ENCODE data around the gene ATP2A3. TPM values are rescaled to one million over a fixed set of nuclear protein-coding genes. Genes with fewer than 3 reads are reported as not detected.

ATP2A3 gene
- total RNA-seq, 2 donors from 2014 or later = 108 to 109 TPM

GRCh38 chr17:3963237-3964201, 718 bp downstream of the ATP2A3 start:
- H3K27me3 Mint-ChIP-seq (ENCODE audit: low read depth) = no peaks in the 10 kb centered on the region
- H3K4me3 Mint-ChIP-seq = peak overlapping the region; percentile 83 to 91

GRCh38 chr17:3962965-3963236, 1.3 kb downstream of the ATP2A3 start:
- no peaks in the 10 kb centered on the region for H3K9me3 Mint-ChIP-seq
- H3K4me3 Mint-ChIP-seq = peak overlapping the region; percentile 83 to 91
- H3K36me3 Mint-ChIP-seq (ENCODE audit: insufficient read depth in 2 of 2) = peaks cover 0 to 1% of the 10 kb centered on the region in 2 donors

More at GRCh38 chr17:3963237-3964201, 718 bp downstream of the ATP2A3 start:
- peak overlapping the region; percentile 75 for H3K27ac Mint-ChIP-seq
- no peaks in the 10 kb centered on the region for H3K9me3 Mint-ChIP-seq
- H3K4me1 Mint-ChIP-seq (ENCODE audit: low read depth) = peaks cover 53% of the 10 kb centered on the region
- DNase-seq = peak; percentile 66 to 68
- H3K36me3 Mint-ChIP-seq (ENCODE audit: insufficient read depth in 2 of 2) = peaks cover 0 to 1% of the 10 kb centered on the region in 2 donors
- ATAC-seq (replicated peaks in 1 of 2) = peak; percentile 35 to 42

GRCh38 chr17:3962217-3962964, 1.8 kb downstream of the ATP2A3 start:
- Mint-ChIP-seq H3K9me3 (no peaks in the 10 kb centered on the region), H3K4me1 (ENCODE audit: low read depth) (peaks cover 57% of the 10 kb centered on the region), H3K36me3 (ENCODE audit: insufficient read depth in 2 of 2) (peaks cover 0 to 1% of the 10 kb centered on the region in 2 donors), H3K27me3 (ENCODE audit: low read depth) (no peaks in the 10 kb centered on the region), H3K4me3 (peak overlapping the region; percentile 83 to 91), H3K27ac (peak overlapping the region; percentile 45)
- no peak for ATAC-seq (replicated peaks in 1 of 2)
- no peak for DNase-seq

More at GRCh38 chr17:3962965-3963236, 1.3 kb downstream of the ATP2A3 start:
- DNase-seq = no peak
- Mint-ChIP-seq H3K4me1 (ENCODE audit: low read depth) (peaks cover 52% of the 10 kb centered on the region), H3K27ac (no peak overlapping the region), H3K27me3 (ENCODE audit: low read depth) (no peaks in the 10 kb centered on the region)
- no peak for ATAC-seq (replicated peaks in 1 of 2)

GRCh38 chr17:3961564-3962047, 2.6 kb downstream of the ATP2A3 start:
- H3K4me3 Mint-ChIP-seq = peak overlapping the region; percentile 83 to 91
- H3K36me3 Mint-ChIP-seq (ENCODE audit: insufficient read depth in 2 of 2) = peaks cover 0 to 1% of the 10 kb centered on the region in 2 donors
- peak; percentile 29 to 45 for DNase-seq
- H3K27ac Mint-ChIP-seq = no peak overlapping the region
- H3K4me1 Mint-ChIP-seq (ENCODE audit: low read depth) = peaks cover 65% of the 10 kb centered on the region
- no peaks in the 10 kb centered on the region for H3K9me3 Mint-ChIP-seq
- no peaks in the 10 kb centered on the region for H3K27me3 Mint-ChIP-seq (ENCODE audit: low read depth)
- peak in 1 of 2 donors; percentile 4 for ATAC-seq (replicated peaks in 1 of 2)

- no peaks in the 10 kb centered on the region for H3K9me3 Mint-ChIP-seq
- H3K27me3 Mint-ChIP-seq (ENCODE audit: low read depth) = no peaks in the 10 kb centered on the region
- ATAC-seq (replicated peaks in 1 of 2) (no peak), DNase-seq (no peak)
- peaks cover 0 to 1% of the 10 kb centered on the region in 2 donors for H3K36me3 Mint-ChIP-seq (ENCODE audit: insufficient read depth in 2 of 2)
- peak overlapping the region; percentile 82 for H3K27ac Mint-ChIP-seq
- H3K4me1 Mint-ChIP-seq (ENCODE audit: low read depth) = peaks cover 68% of the 10 kb centered on the region
- peak overlapping the region; percentile 41 to 52 for H3K4me3 Mint-ChIP-seq
Observed at GRCh38 chr17:3960764-3961163, 3.5 kb downstream of the ATP2A3 start.

GRCh38 chr17:3959921-3960601, 4.2 kb downstream of the ATP2A3 start:
- DNase-seq (no peak), ATAC-seq (replicated peaks in 1 of 2) (no peak)
- Mint-ChIP-seq H3K9me3 (no peaks in the 10 kb centered on the region), H3K27me3 (ENCODE audit: low read depth) (no peaks in the 10 kb centered on the region), H3K36me3 (ENCODE audit: insufficient read depth in 2 of 2) (peaks cover 0 to 1% of the 10 kb centered on the region in 2 donors), H3K4me3 (peak overlapping the region; percentile 41 to 52), H3K4me1 (ENCODE audit: low read depth) (peaks cover 62% of the 10 kb centered on the region), H3K27ac (peak overlapping the region; percentile 82)

- ATAC-seq (replicated peaks in 1 of 2) = no peak
- H3K4me3 Mint-ChIP-seq = no peak overlapping the region
- H3K9me3 Mint-ChIP-seq = no peaks in the 10 kb centered on the region
- H3K36me3 Mint-ChIP-seq (ENCODE audit: insufficient read depth in 2 of 2) = peaks cover 0 to 1% of the 10 kb centered on the region in 2 donors
- H3K4me1 Mint-ChIP-seq (ENCODE audit: low read depth) = peaks cover 60% of the 10 kb centered on the region
- no peaks in the 10 kb centered on the region for H3K27me3 Mint-ChIP-seq (ENCODE audit: low read depth)
- DNase-seq = no peak
- peak overlapping the region; percentile 41 for H3K27ac Mint-ChIP-seq
Observed at GRCh38 chr17:3959295-3959899, 4.8 kb downstream of the ATP2A3 start.

GRCh38 chr17:3957735-3958599, 6.3 kb downstream of the ATP2A3 start:
- peak overlapping the region; percentile 51 for H3K27ac Mint-ChIP-seq
- DNase-seq (no peak), ATAC-seq (replicated peaks in 1 of 2) (no peak)
- peaks cover 0 to 1% of the 10 kb centered on the region in 2 donors for H3K36me3 Mint-ChIP-seq (ENCODE audit: insufficient read depth in 2 of 2)
- no peaks in the 10 kb centered on the region for H3K9me3 Mint-ChIP-seq
- no peak overlapping the region for H3K4me3 Mint-ChIP-seq
- H3K4me1 Mint-ChIP-seq (ENCODE audit: low read depth) = peaks cover 56% of the 10 kb centered on the region
- no peaks in the 10 kb centered on the region for H3K27me3 Mint-ChIP-seq (ENCODE audit: low read depth)

- peak overlapping the region; percentile 72 for H3K27ac Mint-ChIP-seq
- peaks cover 0 to 1% of the 10 kb centered on the region in 2 donors for H3K36me3 Mint-ChIP-seq (ENCODE audit: insufficient read depth in 2 of 2)
- H3K4me1 Mint-ChIP-seq (ENCODE audit: low read depth) = peaks cover 46% of the 10 kb centered on the region
- DNase-seq = no peak
- ATAC-seq (replicated peaks in 1 of 2) = no peak
- H3K27me3 Mint-ChIP-seq (ENCODE audit: low read depth) = no peaks in the 10 kb centered on the region
- no peak overlapping the region for H3K4me3 Mint-ChIP-seq
- no peaks in the 10 kb centered on the region for H3K9me3 Mint-ChIP-seq
Observed at GRCh38 chr17:3956983-3957382, 7.3 kb downstream of the ATP2A3 start.

GRCh38 chr17:3956327-3956957, 7.8 kb downstream of the ATP2A3 start:
- no peaks in the 10 kb centered on the region for H3K27me3 Mint-ChIP-seq (ENCODE audit: low read depth)
- DNase-seq = no peak
- no peak for ATAC-seq (replicated peaks in 1 of 2)
- peak overlapping the region; percentile 72 for H3K27ac Mint-ChIP-seq
- H3K9me3 Mint-ChIP-seq = no peaks in the 10 kb centered on the region
- H3K4me1 Mint-ChIP-seq (ENCODE audit: low read depth) = peaks cover 41% of the 10 kb centered on the region
- no peak overlapping the region for H3K4me3 Mint-ChIP-seq
- peaks cover 0 to 1% of the 10 kb centered on the region in 2 donors for H3K36me3 Mint-ChIP-seq (ENCODE audit: insufficient read depth in 2 of 2)

- Mint-ChIP-seq H3K27ac (no peak overlapping the region), H3K4me1 (ENCODE audit: low read depth) (peaks cover 33% of the 10 kb centered on the region), H3K27me3 (ENCODE audit: low read depth) (no peaks in the 10 kb centered on the region), H3K36me3 (ENCODE audit: insufficient read depth in 2 of 2) (peaks cover 0 to 1% of the 10 kb centered on the region in 2 donors), H3K4me3 (no peak overlapping the region), H3K9me3 (no peaks in the 10 kb centered on the region)
- ATAC-seq (replicated peaks in 1 of 2) = no peak
- no peak for DNase-seq
Observed at GRCh38 chr17:3955673-3955988, 8.6 kb downstream of the ATP2A3 start.
